Immature natural killer cell (primary cell): ENCODE data around the gene RBKS. TPM values are rescaled to one million over a fixed set of nuclear protein-coding genes. Genes with fewer than 3 reads are reported as not detected.
"Not testable (repeated sequence)": the region's sequence is repeated elsewhere in the genome, so short reads cannot be mapped to it uniquely, and the experiment has no call there.

Experiments used
- DNase-seq, 3 donors: peaks; one replicate each; pipeline ENCODE4 v3.0.0; 2022; ENCODE audit warnings: mixed read lengths in 1 of 3
- H3K27ac Mint-ChIP-seq, 6 donors: one replicate each; pipeline ENCODE4 v1.8.0; 2020; ENCODE audit warnings: mixed read lengths in 6 of 6, mild to moderate bottlenecking in 5 of 6, inconsistent platforms in 4 of 6, moderate library complexity in 3 of 6
- H3K27me3 Mint-ChIP-seq, 3 donors: one replicate each; pipeline ENCODE4 v1.8.0; 2020 to 2021; ENCODE audit warnings: low read depth in 3 of 3, mild to moderate bottlenecking in 3 of 3, mixed read lengths in 3 of 3, moderate library complexity in 3 of 3, inconsistent platforms in 1 of 3
- H3K36me3 Mint-ChIP-seq, 3 donors: one replicate each; pipeline ENCODE4 v1.8.0; 2020; ENCODE audit warnings: mixed read lengths in 3 of 3, inconsistent platforms in 2 of 3, mild to moderate bottlenecking in 2 of 3
- H3K4me1 Mint-ChIP-seq, 2 donors: one replicate each; pipeline ENCODE4 v1.8.0; 2020; ENCODE audit warnings: inconsistent platforms in 2 of 2, mild to moderate bottlenecking in 2 of 2, mixed read lengths in 2 of 2, moderate library complexity in 1 of 2
- H3K4me3 Mint-ChIP-seq, 5 donors: one replicate each; pipeline ENCODE4 v1.8.0; 2020; ENCODE audit warnings: mild to moderate bottlenecking in 5 of 5, mixed read lengths in 5 of 5, inconsistent platforms in 3 of 5, moderate library complexity in 3 of 5
- H3K9me3 Mint-ChIP-seq, 6 donors: one replicate each; pipeline ENCODE4 v1.8.0; 2020; ENCODE audit warnings: mild to moderate bottlenecking in 6 of 6, mixed read lengths in 6 of 6, inconsistent platforms in 4 of 6, moderate library complexity in 3 of 6
- polyA plus RNA-seq, 3 donors: library from polyadenylated mRNA; unstranded; fragments of 300-500 nt; fragmentation: Illumina TruSeq; gene quantifications; one replicate each; pipeline ENCODE4 v1.2.3, GENCODE V29; 2021

RBKS gene
- polyA plus RNA-seq, 3 donors from 2014 or later = 1.3 to 3.4 (median 2.9) TPM

DNA sequence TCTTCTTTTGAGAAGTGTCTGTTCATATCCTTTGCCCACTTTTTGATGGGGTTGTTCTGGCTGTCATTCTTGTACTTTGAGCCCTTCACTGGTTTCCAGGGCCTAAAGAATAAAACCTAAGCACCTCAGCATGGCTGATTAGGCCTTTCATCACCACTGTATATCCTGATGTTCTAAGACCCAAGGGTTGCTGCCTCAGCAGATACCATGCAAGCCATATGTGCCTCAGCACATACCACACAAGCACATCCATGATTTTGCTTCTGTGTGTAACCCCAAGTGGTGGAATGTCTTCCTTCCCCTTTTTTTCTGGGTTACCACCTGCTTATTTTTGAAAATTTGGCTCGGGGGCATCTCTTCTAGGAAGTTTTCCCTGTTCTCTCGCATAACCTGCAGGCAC, 11.4 kb downstream of the RBKS start:
- Mint-ChIP-seq H3K36me3 (peaks cover 4 to 8% (median 4%) of the 10 kb centered on the region in 3 donors), H3K4me1 (no peaks in the 10 kb centered on the region), H3K4me3 (no peak overlapping the region), H3K27ac (no peak overlapping the region), H3K27me3 (peaks cover 0 to 4% (median 2%) of the 10 kb centered on the region in 3 donors), H3K9me3 (peaks cover 0 to 2% (median 0%) of the 10 kb centered on the region in 6 donors)
- no peak for DNase-seq

DNA sequence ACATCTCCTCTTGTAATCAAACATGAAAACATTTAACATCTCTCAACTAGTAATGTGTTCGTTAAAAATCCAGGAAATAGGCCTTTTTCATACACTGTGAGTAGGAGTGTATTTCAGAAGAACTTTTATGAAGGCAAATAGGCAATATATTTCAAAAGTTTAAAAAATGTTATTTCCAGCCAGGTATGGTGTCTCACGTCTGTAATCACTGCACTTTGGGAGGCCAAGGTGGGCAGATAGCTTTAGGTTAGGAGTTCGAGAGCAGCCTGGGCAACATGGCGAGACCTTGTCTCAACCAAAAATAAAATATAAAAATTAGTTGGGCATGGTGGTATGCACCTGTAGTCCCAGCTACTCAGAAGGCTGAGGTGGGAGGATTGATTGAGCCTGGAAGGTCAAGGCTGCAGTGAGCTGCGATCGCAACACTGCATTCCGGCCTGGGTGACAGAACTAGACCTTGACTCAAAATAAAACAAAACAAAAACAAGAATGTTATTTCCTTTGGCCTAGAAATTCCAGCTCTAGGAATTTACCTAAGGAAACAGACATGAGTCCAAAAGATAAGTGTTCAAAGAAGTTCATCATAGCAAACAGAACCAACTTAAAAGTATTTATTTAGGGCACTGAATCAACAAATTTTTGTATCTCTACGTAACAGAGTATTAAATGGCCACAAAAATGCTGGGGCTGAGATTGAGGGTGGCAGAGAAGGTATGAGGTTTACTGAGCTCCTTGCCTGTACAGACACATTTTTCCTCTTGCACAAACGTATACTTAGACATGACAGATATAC, 14.9 kb downstream of the RBKS start:
- DNase-seq = no peak
- Mint-ChIP-seq H3K4me1 (no peaks in the 10 kb centered on the region), H3K4me3 (no peak overlapping the region), H3K27ac (no peak overlapping the region), H3K27me3 (peaks cover 0 to 2% (median 2%) of the 10 kb centered on the region in 3 donors), H3K36me3 (peaks cover 4 to 8% (median 4%) of the 10 kb centered on the region in 3 donors), H3K9me3 (peaks cover 0 to 4% (median 0%) of the 10 kb centered on the region in 6 donors)

DNA sequence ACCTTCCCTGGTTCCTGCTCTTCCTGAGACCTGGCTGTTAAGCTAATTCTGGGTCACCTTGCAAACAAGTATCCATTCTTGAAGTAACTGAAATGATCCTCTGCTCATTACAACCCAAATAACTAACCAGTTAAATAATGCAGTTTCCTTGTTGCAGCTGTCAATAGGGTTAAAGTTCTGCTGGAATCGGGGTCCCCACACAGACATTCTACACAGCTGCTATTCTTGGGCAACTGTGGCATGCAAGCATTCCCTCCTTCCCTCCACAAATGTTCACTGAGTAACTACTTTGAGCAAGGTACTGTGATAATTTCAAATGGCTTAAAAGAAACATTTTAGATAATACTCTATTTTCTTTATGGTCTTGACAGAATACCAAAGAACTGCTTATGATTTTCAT, 17.1 kb downstream of the RBKS start:
- no peak for DNase-seq
- Mint-ChIP-seq H3K36me3 (peaks cover 4 to 11% (median 4%) of the 10 kb centered on the region in 3 donors), H3K27ac (no peak overlapping the region), H3K9me3 (peaks cover 0 to 4% (median 0%) of the 10 kb centered on the region in 6 donors), H3K4me3 (no peak overlapping the region), H3K27me3 (peaks cover 0 to 2% (median 0%) of the 10 kb centered on the region in 3 donors), H3K4me1 (no peaks in the 10 kb centered on the region)

GRCh38 chr2:27871802-27872201, 18.4 kb downstream of the RBKS start:
- Mint-ChIP-seq H3K4me3 (no peak overlapping the region), H3K27me3 (peaks cover 0 to 2% (median 2%) of the 10 kb centered on the region in 3 donors), H3K4me1 (no peaks in the 10 kb centered on the region), H3K36me3 (peaks cover 4 to 11% (median 4%) of the 10 kb centered on the region in 3 donors), H3K9me3 (peaks cover 0 to 4% (median 0%) of the 10 kb centered on the region in 6 donors), H3K27ac (no peak overlapping the region)
- no peak for DNase-seq

DNA sequence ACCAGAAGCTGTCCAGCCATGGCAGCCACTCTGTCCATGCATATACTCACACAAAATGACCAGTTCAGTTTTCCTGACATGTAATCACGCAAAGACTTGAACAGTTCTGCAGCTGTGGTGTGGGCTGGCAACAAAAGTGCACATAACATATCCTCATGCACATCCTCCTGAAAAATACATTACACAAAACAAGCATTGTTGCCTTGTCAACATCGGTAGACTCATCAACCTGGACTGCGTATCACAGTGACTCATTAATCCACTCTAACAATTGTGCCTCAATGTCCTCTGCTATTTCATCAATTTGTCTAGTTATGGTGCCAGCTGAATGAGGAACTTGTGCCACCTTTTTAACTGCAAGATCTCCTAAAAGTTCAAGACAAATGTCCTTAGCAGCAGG, 19.5 kb downstream of the RBKS start:
- H3K27me3 Mint-ChIP-seq = peaks cover 0 to 2% (median 2%) of the 10 kb centered on the region in 3 donors
- peaks cover 2 to 9% (median 2%) of the 10 kb centered on the region in 3 donors for H3K36me3 Mint-ChIP-seq
- DNase-seq = no peak
- H3K4me3 Mint-ChIP-seq = no peak overlapping the region
- H3K4me1 Mint-ChIP-seq = no peaks in the 10 kb centered on the region
- H3K27ac Mint-ChIP-seq = peak overlapping the region in 1 of 6 donors; percentile 15
- H3K9me3 Mint-ChIP-seq = peaks cover 0 to 3% (median 0%) of the 10 kb centered on the region in 6 donors

GRCh38 chr2:27869763-27870162, 20.4 kb downstream of the RBKS start:
- no peak overlapping the region for H3K27ac Mint-ChIP-seq
- DNase-seq = no peak
- peaks cover 0 to 2% (median 0%) of the 10 kb centered on the region in 6 donors for H3K9me3 Mint-ChIP-seq
- peaks cover 0 to 6% (median 0%) of the 10 kb centered on the region in 3 donors for H3K36me3 Mint-ChIP-seq
- no peaks in the 10 kb centered on the region for H3K4me1 Mint-ChIP-seq
- no peak overlapping the region for H3K4me3 Mint-ChIP-seq
- H3K27me3 Mint-ChIP-seq = peaks cover 0 to 3% (median under 1%) of the 10 kb centered on the region in 3 donors

GRCh38 chr2:27866237-27866636, 23.9 kb downstream of the RBKS start:
- Mint-ChIP-seq H3K9me3 (peaks cover 0 to 2% (median 0%) of the 10 kb centered on the region in 6 donors), H3K4me3 (no peak overlapping the region), H3K27ac (no peak overlapping the region), H3K36me3 (peaks cover 0 to 6% (median 0%) of the 10 kb centered on the region in 3 donors), H3K27me3 (peaks cover 0 to 3% (median 0%) of the 10 kb centered on the region in 3 donors), H3K4me1 (no peaks in the 10 kb centered on the region)
- no peak for DNase-seq

DNA sequence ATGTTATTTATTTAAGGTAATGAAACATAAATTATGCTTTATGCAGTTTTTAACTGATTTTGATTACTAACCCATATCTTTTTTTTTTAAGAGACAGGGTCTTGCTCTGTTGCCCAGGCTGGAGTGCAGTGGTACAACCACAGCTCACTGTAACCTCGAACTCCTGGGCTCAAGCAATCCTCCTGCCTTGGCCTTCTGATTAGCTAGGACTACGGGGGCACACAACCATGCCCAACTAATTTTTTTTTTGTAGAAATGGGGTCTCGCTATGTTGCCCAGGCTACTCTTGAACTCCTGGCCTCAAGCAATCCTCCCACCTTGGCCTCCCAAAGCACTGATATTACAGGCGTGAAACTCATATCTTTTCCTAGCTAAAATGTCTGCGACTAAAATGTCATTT, 26.2 kb downstream of the RBKS start:
- H3K36me3 Mint-ChIP-seq, H3K9me3 Mint-ChIP-seq, H3K4me3 Mint-ChIP-seq, H3K27ac Mint-ChIP-seq, H3K4me1 Mint-ChIP-seq, H3K27me3 Mint-ChIP-seq, DNase-seq: not testable (repeated sequence)

- Mint-ChIP-seq H3K27ac (no peak overlapping the region), H3K27me3 (peaks cover 0 to 6% (median 0%) of the 10 kb centered on the region in 3 donors), H3K4me1 (peaks cover 2 to 6% of the 10 kb centered on the region in 2 donors), H3K4me3 (no peak overlapping the region), H3K36me3 (no peaks in the 10 kb centered on the region), H3K9me3 (peaks cover 0 to 3% (median 0%) of the 10 kb centered on the region in 6 donors)
- no peak for DNase-seq
These were observed 27.0 kb downstream of the RBKS start for GRCh38 chr2:27863146-27863545.

- DNase-seq = no peak
- peaks cover 0 to 3% (median 0%) of the 10 kb centered on the region in 3 donors for H3K27me3 Mint-ChIP-seq
- peaks cover 2 to 6% of the 10 kb centered on the region in 2 donors for H3K4me1 Mint-ChIP-seq
These were observed 30.1 kb downstream of the RBKS start for GRCh38 chr2:27860111-27860510.

DNA sequence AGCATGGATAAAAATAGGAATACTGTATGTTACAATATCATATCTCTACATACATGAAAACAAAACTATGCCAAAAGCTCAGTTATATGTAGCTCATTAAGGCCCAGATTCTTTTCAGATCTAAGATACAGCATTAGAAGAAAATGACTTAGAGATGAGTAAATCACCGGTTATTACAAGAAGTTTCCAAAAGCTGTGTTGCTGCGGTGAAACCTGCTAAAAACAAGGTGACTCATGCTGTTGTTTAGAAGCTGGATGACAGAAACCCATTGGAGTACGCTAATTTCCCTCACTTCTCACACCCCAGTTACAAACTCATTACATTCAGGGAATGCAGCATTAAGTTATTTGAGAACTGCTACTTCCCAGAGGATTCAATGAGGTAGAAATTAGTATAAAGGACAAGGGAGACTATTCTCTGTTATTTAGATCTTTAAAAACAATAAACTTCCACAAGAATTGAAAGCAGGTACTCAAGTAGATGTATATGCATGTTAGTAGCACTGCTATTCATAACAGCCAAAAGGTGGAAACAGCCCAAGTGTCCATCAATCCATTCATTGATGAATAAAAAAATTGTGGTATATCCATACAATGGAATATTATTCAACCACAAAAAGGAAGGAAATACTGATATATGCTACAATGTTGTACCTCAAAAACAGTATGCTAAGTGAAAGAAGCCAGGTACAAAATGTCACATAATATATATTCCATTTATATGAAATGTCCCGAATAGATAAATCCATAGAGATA, 32.6 kb downstream of the RBKS start:
- Mint-ChIP-seq H3K27ac (no peak overlapping the region), H3K4me1 (peaks cover 2 to 6% of the 10 kb centered on the region in 2 donors), H3K27me3 (peaks cover 0 to 3% (median 0%) of the 10 kb centered on the region in 3 donors), H3K36me3 (peaks cover 5 to 6% (median 6%) of the 10 kb centered on the region in 3 donors), H3K4me3 (no peak overlapping the region), H3K9me3 (peaks cover 0 to 10% (median 4%) of the 10 kb centered on the region in 6 donors)
- no peak for DNase-seq

More at GRCh38 chr2:27860111-27860510, 30.1 kb downstream of the RBKS start:
- H3K27ac Mint-ChIP-seq = no peak overlapping the region
- H3K9me3 Mint-ChIP-seq = peaks cover 0 to 10% (median 4%) of the 10 kb centered on the region in 6 donors
- no peak overlapping the region for H3K4me3 Mint-ChIP-seq
- H3K36me3 Mint-ChIP-seq = peaks cover 5 to 6% (median 6%) of the 10 kb centered on the region in 3 donors

DNA sequence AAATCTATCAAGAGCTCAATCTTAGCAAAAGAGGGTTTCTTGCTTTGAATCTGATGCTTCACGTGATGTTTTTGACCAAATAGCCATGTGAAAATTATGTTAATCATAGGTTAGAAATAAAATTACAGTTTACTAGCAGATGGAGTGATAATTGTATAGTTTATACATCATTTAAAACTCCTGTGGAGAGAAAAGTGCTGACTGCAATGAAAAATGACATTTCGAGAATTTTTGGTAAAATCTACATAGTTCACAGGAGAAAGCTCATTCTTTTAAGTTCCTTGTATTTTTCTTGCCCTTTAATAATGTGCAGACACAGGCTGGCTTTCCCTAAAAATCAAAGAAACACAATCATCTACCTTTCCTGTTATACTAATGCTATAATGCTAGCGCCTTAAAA, 33.2 kb downstream of the RBKS start:
- H3K9me3 Mint-ChIP-seq = peaks cover 0 to 10% (median 4%) of the 10 kb centered on the region in 6 donors
- H3K36me3 Mint-ChIP-seq = peaks cover 5 to 6% (median 6%) of the 10 kb centered on the region in 3 donors
- H3K27ac Mint-ChIP-seq = no peak overlapping the region
- no peak for DNase-seq
- H3K27me3 Mint-ChIP-seq = peaks cover 0 to 3% (median 0%) of the 10 kb centered on the region in 3 donors
- H3K4me1 Mint-ChIP-seq = peaks cover 2 to 6% of the 10 kb centered on the region in 2 donors
- no peak overlapping the region for H3K4me3 Mint-ChIP-seq

DNA sequence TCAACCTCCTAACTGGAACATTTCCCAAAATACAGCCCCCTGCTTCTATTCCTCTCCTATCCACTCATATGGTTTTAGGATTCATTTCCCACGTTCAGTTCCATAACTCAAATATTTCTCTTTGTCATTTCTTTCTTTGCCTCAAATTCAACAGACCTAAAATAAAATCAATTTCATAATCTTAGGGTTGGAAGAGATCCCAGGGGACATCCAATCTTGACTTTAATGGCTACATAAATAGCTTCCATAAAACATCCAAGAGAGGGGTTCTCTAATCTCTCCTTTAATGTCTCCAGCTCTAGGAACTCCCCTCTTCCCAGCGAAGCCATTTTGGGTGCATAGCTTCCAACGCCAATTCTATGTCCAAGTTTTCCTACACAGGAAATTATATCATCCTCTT, 33.8 kb downstream of the RBKS start:
- H3K27me3 Mint-ChIP-seq = peaks cover 0 to 3% (median 0%) of the 10 kb centered on the region in 3 donors
- H3K4me3 Mint-ChIP-seq = no peak overlapping the region
- DNase-seq = no peak
- H3K4me1 Mint-ChIP-seq = peaks cover 2 to 6% of the 10 kb centered on the region in 2 donors
- H3K36me3 Mint-ChIP-seq = peaks cover 5 to 6% (median 6%) of the 10 kb centered on the region in 3 donors
- no peak overlapping the region for H3K27ac Mint-ChIP-seq
- H3K9me3 Mint-ChIP-seq = peaks cover 0 to 10% (median 4%) of the 10 kb centered on the region in 6 donors
